ENCODE results near the gene SUSD2.
"Not testable (repeated sequence)": the region's sequence is repeated elsewhere in the genome, so short reads cannot be mapped to it uniquely, and the experiment has no call there.

Gene SUSD2

DNA sequence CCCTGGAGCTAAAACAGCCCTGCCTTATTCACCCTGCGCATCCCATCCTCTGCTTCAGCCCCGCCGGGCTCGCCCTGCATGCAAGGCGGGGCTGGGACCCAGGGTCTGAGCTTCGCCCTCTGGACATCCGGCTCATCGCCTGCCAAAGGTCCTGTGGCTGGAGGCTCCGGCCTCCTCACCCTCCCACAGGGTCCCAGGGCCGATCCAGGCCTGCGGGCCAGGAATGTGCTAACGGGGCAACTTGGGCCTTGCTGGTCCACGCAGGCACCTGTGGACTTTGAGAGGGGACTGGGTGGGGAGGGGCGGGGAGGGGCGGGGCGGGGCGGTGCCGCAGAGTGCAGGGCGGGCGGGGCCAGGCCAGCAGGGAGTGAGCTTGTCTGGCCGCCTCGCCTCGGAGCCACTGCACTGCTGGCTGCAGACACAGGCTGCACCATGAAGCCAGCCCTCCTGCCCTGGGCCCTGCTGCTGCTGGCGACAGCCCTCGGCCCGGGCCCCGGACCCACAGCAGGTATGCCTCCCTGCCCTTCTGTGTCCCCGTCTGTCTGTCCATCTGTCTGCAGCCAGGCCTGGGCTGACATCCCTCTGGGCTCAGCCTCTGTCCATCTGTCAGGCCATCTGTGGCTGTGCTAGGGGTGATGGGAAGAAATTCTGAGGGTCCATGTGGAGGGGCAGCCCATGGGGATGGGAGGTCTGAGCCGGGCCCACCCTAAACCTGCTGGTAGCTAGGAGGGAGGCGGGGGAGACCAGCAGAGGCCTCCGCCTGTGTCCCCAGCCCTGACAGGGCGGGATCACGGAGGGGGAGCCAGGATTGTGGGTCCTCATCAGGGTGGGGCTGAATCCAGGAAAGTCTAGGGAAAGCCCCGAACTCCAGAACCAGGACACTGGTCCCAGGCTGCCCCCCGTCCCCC lies at the start of gene SUSD2:
TSS of gene SUSD2 (plus strand) at position 400 of the 908 bp plus-strand sequence. CDS start at position 433, 33 bp downstream.
- DNase-seq (ENCODE audit: low spot score), result no peak

DNA sequence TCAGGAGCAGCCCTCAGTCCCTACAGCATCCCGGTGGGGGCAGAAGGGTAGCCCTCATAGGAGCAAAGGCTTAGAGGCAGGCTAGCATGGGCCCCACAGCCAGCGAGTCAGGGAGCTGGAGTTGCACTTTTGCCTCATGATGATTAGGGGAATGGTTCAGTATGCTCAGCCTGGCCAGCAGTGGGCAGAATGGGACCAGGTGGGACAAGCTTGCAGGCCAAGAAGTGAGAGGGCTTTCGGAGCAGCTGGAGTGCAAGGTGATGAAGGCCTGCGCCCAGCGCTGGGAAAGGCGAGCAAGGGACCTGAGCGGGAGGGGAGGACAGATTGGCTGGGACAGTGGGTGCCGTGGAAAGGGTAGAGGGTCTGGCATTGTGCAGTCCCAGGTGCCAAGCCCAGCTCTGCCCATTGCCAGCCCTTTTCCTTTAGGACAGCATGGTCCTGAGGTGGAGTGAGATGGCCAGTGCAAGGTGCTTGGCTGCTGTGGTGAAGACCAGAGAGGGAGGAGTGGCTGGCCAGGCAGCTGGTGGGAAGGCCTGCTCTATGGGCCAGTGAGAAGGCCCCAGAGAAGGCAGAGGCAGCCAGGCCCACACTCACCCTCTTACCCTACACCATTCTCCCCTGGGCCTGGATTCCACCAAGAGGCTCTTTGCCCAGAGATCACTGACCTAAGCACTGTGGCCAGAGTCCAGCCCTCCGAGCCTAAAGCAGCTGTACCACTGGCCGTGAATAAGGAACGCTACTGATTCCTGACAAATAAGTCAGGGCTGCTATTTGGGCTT lies 47.9 kb upstream of the SUSD2 start:
- DNase-seq (ENCODE audit: low spot score), result no peak

GRCh38 chr22:24134090-24134846 lies 47.0 kb upstream of the SUSD2 start:
- DNase-seq (ENCODE audit: low spot score), result peak; percentile 41

DNA sequence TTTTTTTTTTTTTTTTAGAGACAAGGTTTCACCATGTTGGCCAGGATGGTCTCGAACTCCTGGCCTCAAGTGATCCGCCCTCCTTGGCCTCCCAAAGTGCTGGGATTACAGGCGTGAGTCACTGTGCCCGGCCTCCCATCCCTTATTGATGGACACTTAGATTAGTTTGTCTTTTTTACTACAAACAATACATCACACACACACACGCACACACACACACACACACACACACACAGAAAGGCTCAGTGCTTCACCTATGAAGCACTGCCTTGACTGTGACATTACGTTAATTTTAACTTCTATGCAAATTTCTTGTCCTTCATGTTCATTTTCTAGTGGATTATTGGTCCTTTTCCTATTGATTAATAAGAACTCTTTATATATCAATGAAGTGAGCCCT lies 44.8 kb upstream of the SUSD2 start:
- not testable (repeated sequence) for DNase-seq (ENCODE audit: low spot score)

DNA sequence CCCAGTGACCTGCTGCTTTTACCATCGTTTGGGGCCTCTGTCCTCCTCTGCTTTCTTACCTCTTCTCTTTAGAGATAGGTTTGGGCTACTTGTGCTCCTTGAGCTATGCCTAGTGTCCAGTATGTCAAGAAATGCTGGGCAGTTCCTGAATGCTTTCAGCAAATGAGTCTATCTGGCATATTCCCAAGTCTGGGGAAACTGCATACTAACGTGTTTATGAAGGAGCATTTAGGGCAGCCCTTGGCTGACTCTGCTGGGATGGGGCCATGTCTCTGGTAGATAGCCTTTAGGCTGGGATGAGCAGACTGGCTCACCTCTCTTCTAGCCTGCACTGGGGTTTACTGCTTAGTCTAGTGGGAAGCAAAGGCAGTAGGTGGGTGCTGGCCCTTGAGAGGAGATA lies 43.7 kb upstream of the SUSD2 start:
- no peak for DNase-seq (ENCODE audit: low spot score)

DNA sequence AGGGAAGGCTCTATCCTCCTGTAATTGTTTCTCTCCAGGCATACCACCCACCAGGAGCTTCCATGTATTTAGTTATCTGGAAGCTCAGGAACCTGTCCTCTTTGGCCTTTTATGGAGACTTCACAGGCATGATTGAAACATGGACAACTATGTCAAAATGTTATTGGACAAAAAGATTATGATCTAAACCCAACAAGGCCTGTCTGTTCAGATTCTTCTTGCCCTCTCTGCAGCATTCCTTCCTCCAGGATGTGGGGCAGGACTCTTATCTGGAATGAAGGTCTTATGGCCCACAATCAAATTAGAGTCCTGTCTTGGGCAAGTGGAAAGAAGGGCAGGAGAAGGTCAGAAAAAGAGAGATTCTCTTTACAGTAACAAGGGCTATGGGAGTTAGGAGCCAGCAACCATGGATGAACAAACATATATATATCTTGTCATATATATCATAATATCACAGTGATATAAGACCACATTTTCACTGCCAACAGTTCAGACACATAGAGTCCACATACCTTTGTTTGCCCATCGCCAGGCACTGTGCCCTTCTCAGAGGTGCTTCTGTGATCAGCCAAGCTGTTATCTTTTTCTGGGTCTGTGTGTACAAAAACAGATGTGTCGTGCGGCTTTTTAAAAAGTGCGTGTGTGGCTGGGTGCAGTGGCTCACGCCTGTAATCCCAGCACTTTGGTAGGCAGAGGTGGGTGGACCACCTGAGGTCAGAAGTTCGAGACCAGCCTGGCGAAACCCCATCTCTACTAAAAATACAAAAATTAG lies 42.5 kb upstream of the SUSD2 start:
- no peak for DNase-seq (ENCODE audit: low spot score)

DNA sequence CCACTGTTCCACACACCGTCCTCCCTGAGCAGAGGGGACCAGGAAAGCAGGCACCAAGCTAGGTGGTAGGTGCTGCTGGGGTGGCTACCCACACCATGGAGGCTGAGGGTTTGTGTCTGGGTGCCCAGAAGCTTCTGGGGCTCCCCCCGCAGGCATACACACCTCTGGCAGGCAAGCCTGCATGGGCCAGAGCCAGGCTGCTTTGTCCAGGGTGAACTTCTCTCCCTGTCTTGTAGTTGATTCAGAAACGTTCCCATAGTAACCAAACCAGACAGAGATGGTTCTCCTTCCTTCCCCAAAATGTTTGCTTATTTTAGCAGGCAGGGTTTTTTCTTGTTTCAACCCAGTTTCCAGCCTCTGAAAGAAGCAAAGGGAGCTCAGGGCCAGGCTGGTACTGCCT lies 40.9 kb upstream of the SUSD2 start:
- DNase-seq (ENCODE audit: low spot score), result no peak

DNA sequence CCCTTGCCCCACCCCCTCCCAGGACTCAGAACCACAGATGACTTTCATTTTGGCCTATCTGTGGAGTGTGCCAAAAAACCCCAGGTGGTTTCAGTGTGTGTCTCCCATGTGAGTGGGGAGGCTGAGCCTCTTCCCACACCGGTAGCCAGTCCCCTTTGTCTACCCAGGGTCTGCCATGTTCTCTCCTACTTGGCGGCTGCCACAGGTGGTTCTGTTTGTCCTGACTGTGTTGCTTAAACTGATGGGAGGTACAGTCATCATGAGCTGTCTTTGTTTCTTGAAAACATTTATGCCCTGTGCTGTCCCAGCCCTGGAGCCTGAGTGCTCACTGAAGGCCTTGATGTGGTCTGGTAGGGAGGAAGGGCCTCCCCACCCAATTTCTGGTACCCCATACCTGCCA lies 39.7 kb upstream of the SUSD2 start:
- DNase-seq (ENCODE audit: low spot score), result no peak

DNA sequence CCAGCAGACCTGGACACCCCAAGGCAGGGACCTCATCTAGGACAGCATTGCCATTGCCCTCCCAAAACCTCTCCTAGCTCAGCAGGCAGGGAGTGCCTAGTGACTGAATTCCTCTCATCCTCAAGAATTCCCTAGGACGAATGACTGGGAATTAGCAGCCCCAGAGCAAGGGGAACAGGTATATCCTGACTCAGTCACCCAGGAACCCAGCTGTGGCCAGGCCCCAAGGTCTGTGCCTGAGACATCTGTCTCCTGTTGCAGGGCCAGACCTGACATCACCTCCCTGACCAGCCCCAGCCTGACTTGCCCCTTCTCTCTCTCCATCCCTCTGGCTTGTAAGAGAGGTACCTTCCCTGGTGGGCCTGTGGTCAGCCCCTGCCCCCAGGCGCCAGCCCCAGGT lies 39.0 kb upstream of the SUSD2 start:
- DNase-seq (ENCODE audit: low spot score), result no peak

GRCh38 chr22:24142831-24143230 lies 38.5 kb upstream of the SUSD2 start:
- no peak for DNase-seq (ENCODE audit: low spot score)

DNA sequence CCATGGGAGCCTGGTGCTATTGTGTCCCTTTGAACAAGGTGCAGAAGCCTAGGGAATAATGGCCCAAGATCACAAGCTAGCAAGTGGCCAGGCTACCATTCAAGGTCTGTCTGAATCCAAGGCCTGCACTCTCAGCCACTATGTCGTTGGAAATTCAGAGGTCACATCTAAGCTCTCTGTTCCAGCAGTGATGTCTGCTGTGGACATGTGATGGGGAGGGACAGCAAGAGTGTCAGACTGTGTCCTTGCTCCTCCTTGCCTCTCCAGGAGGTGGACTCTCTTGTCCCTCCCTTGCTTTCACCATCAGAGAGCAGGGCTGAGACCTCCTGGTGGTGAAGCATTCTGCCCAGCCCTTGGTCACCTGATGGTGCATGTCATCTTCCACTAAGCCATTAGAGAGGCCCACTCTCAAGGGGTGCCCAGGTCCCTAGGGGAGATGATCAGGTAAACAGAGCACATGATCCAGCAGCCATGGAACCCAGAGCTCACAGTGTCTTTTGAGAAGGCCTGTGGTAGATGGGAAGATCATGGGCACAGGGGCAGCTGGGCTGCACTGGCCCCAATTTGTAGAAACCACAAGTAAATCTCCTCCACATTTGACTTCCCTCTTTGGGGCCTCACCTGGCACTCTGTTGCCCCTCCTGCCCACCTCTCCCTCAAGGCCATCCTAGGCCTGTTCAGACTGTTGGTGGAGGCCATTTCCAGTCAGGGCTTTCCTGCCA lies 37.1 kb upstream of the SUSD2 start:
- no peak for DNase-seq (ENCODE audit: low spot score)

DNA sequence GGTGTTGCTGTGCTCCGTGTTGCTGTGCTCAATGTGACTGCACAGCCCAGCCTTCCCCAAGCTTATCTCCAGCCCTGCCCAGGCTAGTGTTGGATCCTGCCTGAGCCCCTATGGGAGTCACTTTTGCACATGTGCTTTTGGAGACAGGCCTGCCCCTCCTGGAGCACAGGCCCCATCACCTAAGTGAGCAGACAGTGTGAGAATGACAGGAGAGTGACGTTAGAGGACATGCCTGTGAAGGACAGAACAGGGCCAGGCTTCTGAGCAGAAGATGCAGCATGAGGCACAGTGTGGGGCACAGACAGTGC lies 36.6 kb upstream of the SUSD2 start:
- DNase-seq (ENCODE audit: low spot score), result no peak

GRCh38 chr22:24145446-24146193 lies 35.7 kb upstream of the SUSD2 start:
- DNase-seq (ENCODE audit: low spot score), result no peak

DNA sequence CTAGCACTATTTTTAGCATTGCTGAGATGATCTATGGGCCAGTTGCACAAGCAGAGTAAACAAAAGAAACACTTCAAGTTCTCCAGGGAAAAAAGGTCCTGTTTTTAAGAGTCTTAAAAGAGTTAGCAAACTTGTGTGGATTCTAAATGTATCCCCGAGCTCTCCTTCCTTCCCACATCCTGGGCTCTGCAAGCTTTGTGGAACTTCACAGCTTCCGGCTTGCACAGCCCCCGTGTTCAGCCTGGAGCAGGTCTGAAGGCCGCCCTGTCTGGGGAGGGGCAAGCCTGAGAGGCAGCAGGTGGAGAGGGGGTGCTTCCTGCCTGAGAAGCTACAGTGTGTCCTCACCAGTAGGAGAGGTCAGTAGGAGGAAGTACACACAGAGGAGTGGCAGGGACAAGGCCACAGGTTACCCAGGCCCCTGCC lies 35.1 kb upstream of the SUSD2 start:
- DNase-seq (ENCODE audit: low spot score), result peak; percentile 59

DNA sequence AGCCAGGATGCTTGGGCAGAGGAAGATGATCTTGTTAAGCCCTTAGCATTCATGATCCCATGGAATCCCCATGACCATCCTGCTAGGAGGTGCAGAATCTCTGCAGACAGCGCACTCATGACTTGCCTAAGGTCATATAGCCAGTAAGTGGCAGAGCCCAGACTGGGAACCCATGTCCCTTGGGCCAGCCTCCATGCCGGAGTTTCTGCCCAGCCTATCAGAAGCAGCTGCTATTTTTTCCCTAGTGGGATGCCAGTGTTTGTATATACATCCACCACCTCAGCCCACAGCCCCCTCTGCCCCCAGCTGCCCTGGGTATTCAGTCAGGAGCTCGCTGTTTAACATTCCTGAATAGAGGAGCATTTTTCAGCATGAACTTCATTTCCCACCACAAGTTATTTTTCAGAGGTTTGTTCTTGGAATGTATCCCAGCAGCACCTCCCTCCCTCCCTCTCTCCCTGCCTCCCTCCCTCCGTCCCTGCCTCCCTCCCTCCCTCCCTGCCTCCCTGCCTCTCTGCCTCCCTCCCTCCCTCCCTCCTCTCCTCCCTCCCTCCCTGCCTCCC lies 34.4 kb upstream of the SUSD2 start:
- no peak for DNase-seq (ENCODE audit: low spot score)

DNA sequence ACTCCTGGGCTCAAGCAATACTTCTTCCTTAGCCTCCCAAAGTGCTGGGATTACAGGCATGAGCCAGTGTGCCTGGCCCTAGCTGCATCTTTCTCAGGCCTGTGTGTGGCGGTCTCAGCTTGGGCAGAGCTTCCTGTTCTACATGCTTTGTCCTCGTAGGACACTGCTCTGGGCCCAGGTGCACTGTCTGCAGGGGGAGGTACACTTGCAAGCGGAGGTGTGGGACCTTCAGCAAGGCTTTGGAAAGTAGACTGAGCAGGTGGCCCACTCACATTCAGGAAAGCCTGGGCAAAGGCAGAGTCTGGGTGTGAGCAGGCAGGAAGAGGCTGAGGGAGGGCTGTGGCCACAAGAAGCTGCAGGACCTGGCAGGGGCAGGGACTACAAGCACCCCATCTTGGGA lies 33.6 kb upstream of the SUSD2 start:
- DNase-seq (ENCODE audit: low spot score), result no peak

DNA sequence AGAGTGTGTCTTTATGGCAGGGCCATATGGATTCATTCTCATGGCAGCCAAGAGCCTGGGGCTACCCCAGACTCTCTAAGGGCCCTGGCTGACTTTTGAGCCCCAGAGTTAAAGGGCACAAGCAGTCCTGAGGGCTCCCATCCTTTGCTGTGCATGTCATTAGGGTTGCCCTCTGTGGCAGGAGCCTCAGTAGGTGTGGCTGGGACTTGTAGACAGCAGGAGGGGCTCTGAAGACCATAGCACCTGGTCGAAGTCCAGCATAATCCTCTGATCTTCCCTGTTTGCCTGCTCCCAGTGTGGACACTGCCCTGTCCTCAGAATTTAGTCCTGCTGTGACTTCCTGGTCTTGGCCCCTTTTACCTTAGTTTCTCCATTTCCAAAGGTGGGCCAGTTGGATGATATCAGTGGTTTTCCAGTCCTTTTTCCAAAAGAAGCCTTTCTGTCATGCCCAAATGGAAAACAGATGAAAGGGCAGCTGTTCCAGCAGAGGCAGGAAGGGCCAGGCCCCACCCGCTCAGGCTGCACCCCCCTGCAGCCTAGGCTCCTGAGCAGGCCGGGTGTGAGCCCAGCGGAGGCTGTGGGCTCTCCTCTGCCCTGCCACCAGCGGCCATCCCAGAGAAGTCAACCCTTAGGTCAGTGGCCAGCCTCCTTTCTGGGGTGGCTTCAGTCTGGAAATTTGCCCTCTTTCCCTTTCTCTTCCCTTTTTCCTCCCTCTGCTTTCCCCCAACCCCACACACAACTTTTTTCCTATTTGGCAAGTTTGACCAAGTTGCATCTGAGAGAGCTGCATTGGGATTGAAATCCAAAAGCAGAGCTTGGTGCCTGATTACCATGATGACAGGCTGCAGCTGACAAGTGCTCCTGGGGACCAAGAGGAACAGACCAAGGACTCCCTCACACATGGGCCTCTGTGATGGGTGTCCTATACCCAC lies 32.8 kb upstream of the SUSD2 start:
- DNase-seq (ENCODE audit: low spot score), result no peak

GRCh38 chr22:24149198-24149590 lies 32.1 kb upstream of the SUSD2 start:
- no peak for DNase-seq (ENCODE audit: low spot score)

DNA sequence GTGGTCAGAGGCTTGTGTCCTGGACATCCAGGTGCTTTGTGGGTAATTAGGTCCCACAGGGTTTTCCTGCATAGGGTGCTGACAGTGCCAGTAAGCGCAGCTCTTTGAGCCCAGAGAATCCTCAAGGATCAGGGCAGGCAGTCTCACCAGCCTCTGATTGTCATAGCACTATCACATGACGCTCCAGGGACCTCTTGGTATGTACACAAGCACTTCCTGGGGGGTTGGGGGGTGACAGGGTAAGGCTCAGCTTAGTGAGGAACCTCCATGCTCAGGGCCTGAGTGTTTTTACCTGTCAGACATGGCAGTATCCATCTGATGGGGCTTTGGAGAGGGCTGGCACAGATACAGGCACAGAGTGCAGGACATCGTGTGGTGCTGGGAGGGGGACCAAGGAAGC lies 27.9 kb upstream of the SUSD2 start:
- no peak for DNase-seq (ENCODE audit: low spot score)
